Kidney (tissue), 14 donors: ENCODE measurements around the gene METTL24. TPM values are rescaled to one million over a fixed set of nuclear protein-coding genes. Genes with fewer than 3 reads are reported as not detected.

Source experiments
- DNase-seq, 5 donors: peaks; one replicate each; pipeline ENCODE4 v3.0.0-alpha.2; 2013 to 2020
- FAIRE-seq: peaks from 2 replicates; lab custom pipeline; 2012; peaks lifted over from hg19 to GRCh38; lab: Jason Lieb, UNC
- H3K27ac ChIP-seq, 2 donors: one replicate each; pipeline ENCODE4 v1.7.0; 2013; ENCODE audit warnings: low read depth in 2 of 2, low read length in 2 of 2, inconsistent platforms in 1 of 2
- H3K27me3 ChIP-seq: one replicate; pipeline ENCODE4 v1.7.1; 2013; ENCODE audit warnings: low read length, inconsistent platforms; ENCODE audit not compliant: control insufficient read depth, insufficient read depth
- H3K36me3 ChIP-seq, 3 donors: one replicate each; pipeline versions ENCODE4 v1.7.0 to v1.7.1; 2013; ENCODE audit warnings: low read length in 3 of 3, control low read depth in 1 of 3, inconsistent platforms in 1 of 3; ENCODE audit not compliant: insufficient read depth in 3 of 3, control insufficient read depth in 2 of 3
- H3K4me1 ChIP-seq, 3 donors: one replicate each; pipeline versions ENCODE4 v1.7.0 to v1.7.1; 2013; ENCODE audit warnings: low read length in 3 of 3, inconsistent platforms in 1 of 3, low read depth in 1 of 3; ENCODE audit not compliant: control insufficient read depth in 2 of 3, insufficient read depth in 2 of 3
- H3K4me3 ChIP-seq, 3 donors: one replicate each; pipeline versions ENCODE4 v1.7.0 to v1.8.1; 2013; ENCODE audit warnings: low read length in 3 of 3, control low read depth in 1 of 3, inconsistent platforms in 1 of 3
- H3K9ac ChIP-seq, 3 donors: one replicate each; pipeline versions ENCODE4 v1.7.0 to v1.7.1; 2013; ENCODE audit warnings: low read length in 3 of 3, control low read depth in 1 of 3, inconsistent platforms in 1 of 3
- H3K9me3 ChIP-seq, 3 donors: one replicate each; pipeline versions ENCODE4 v1.7.0 to v1.7.1; 2013; ENCODE audit warnings: low read length in 3 of 3, control low read depth in 1 of 3, inconsistent platforms in 1 of 3; ENCODE audit not compliant: control insufficient read depth in 2 of 3, insufficient read depth in 1 of 3
- CTCF ChIP-seq: IDR thresholded peaks from 3 replicates; pipeline ENCODE4 v1.5.1; 2012; ENCODE audit warnings: mild to moderate bottlenecking, moderate library complexity, borderline replicate concordance; ENCODE audit not compliant: insufficient read depth; ENCODE audit errors: extremely low read depth
- intact Hi-C: fragments of 100-400 bp; cut with DNase I; formaldehyde crosslinking; loops from one replicate; pipeline ENCODE4 v1.11.1; 2022
- polyA plus RNA-seq: library from polyadenylated mRNA; stranded (reverse); fragments of 350-450 nt; fragmentation: Illumina TruSeq; extraction: RNeasy Lipid Tissue Mini Kit (QIAGEN cat#74804); gene quantifications from one replicate; pipeline ENCODE4 v1.2.3, GENCODE V29; 2014; ENCODE audit warnings: low read depth, low replicate concordance; ENCODE audit not compliant: insufficient read depth
- total RNA-seq: library from RNA; stranded (reverse); fragmentation: NEBNext Ultra II Directional; extraction: Animal tissue kit (Norgen Biotek cat#: 25700); gene quantifications from one replicate; pipeline ENCODE4 v1.2.1, GENCODE V29; 2021
- donor health status: control.
- donor health status: control.
- donor health status: control.
- donor health status: control.
- donor health status: control.
- donor health status: DM: yes; HTN: yes; CAD: no.
- donor health status: Normal renal cell carcinoma (clear cell type).

METTL24 gene
- total and polyA plus RNA-seq, 2 donors from 2014 or later, result 1.4 to 3.5 TPM

GRCh38 chr6:110317646-110318045, 40.5 kb downstream of the METTL24 start:
- FAIRE-seq, result no peak
- Histone ChIP-seq H3K27me3 (no peaks in the 10 kb centered on the region), H3K27ac (no peak overlapping the region), H3K36me3 (no peaks in the 10 kb centered on the region), H3K9me3 (no peaks in the 10 kb centered on the region), H3K4me1 (peaks cover 0 to 10% (median 0%) of the 10 kb centered on the region in 3 donors), H3K4me3 (no peak overlapping the region), H3K9ac (no peak overlapping the region)
- DNase-seq, result no peak
- TF ChIP-seq CTCF, result no peak
- intact Hi-C loops, result no loop called here

DNA sequence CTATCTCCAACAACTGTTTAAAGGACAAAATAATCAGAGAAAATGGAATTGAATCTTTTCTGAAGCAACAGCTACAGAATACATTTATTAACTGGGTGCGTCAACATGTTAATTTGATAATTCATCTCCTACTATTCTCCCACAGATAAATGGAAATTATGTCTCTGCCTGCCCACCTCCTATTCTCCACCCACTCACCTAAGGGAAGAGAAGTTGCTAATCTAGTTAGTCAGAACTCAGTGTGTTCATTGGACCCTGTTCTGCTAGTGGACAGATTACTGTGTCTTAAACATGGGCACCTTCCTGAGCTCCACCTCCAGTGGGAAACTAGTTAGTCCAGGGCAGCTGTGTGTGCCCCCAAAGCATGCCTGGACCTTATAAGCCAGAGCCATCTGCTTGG, 41.0 kb downstream of the METTL24 start:
- Histone ChIP-seq H3K4me1 (peaks cover 0 to 5% (median 0%) of the 10 kb centered on the region in 3 donors), H3K4me3 (no peak overlapping the region), H3K36me3 (no peaks in the 10 kb centered on the region), H3K9me3 (no peaks in the 10 kb centered on the region), H3K27me3 (no peaks in the 10 kb centered on the region), H3K27ac (no peak overlapping the region), H3K9ac (no peak overlapping the region)
- TF ChIP-seq CTCF, result no peak
- DNase-seq (no peak), FAIRE-seq (no peak)
- intact Hi-C loops, result no loop called here

GRCh38 chr6:110315869-110316398, 42.2 kb downstream of the METTL24 start:
- Histone ChIP-seq H3K27ac (no peak overlapping the region), H3K9me3 (no peaks in the 10 kb centered on the region)
- no peak for FAIRE-seq

More at GRCh38 chr6:110315869-110316398, 42.2 kb downstream of the METTL24 start:
- Histone ChIP-seq H3K4me3 (no peak overlapping the region), H3K27me3 (no peaks in the 10 kb centered on the region), H3K4me1 (no peaks in the 10 kb centered on the region), H3K9ac (no peak overlapping the region), H3K36me3 (no peaks in the 10 kb centered on the region)
- intact Hi-C loops, result no loop called here
- no peak for TF ChIP-seq CTCF
- DNase-seq, result no peak
